Fibroblast of gingiva (primary cell): ENCODE measurements around the gene UGT1A7.

Experiments used
- DNase-seq: peaks from one replicate; pipeline ENCODE4 v3.0.0-alpha.2; 2011; ENCODE audit warnings: low read depth

The UGT1A7 gene

DNA sequence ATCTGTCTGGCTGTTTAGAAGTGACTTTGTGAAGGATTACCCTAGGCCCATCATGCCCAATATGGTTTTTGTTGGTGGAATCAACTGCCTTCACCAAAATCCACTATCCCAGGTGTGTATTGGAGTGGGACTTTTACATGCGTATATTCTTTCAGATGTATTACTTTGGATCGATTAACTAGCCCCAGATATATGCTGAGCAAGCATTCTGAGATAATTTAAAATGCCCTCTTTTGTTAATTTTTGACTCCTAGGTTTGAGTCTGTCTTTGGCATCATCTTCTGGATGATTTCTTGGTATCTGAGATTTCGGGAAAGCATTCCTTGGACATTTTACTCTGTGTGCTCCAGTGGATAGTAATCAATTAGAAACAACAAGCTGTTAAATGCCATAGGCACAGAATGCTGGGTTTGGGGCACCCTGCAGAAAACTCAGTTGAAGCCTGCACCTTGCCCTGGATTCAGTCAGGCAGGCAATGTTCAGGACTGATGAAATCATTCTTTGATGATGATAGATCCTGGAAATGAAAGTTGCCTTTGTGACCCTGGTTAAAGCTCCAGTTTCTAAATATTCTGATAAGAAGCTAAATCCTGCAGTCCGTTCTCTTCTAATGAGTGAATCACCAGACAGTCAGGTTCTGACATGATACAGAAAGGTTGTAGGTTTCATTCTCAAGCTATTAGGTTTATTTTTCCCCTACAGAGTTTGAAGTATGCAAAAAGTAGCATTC lies 79.5 kb downstream of the UGT1A7 start:
- DNase-seq, result no peak

- no peak for DNase-seq
These were observed 82.6 kb downstream of the UGT1A7 start for GRCh38 chr2:233764264-233764663.

GRCh38 chr2:233764761-233765160 lies 83.1 kb downstream of the UGT1A7 start:
- no peak for DNase-seq

DNA sequence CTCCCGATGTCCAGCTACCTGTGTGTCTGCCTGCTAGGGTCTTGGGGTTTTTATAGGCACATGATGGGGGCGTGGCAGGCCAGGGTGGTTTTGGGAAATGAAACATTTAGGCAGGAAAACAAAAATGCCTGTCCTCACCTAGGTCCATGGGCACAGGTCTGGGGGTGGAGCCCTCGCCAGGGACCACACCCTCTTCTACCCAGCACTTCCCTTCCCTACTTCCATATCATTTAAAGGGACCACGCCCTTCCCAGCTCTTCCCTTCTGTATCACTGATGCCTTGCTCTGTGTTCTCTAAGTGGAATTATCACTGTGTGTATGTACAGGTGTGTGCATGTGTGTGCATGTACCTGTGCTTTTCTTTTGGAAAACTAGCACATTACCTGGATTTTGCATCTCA lies 84.7 kb downstream of the UGT1A7 start:
- no peak for DNase-seq

- DNase-seq, result no peak
These were observed 86.4 kb downstream of the UGT1A7 start for GRCh38 chr2:233768076-233768475.

GRCh38 chr2:233769260-233769659 lies 87.6 kb downstream of the UGT1A7 start:
- no peak for DNase-seq

GRCh38 chr2:233772153-233772552 lies 90.5 kb downstream of the UGT1A7 start:
- no peak for DNase-seq

GRCh38 chr2:233772583-233772982 lies 90.9 kb downstream of the UGT1A7 start:
- DNase-seq, result no peak

DNA sequence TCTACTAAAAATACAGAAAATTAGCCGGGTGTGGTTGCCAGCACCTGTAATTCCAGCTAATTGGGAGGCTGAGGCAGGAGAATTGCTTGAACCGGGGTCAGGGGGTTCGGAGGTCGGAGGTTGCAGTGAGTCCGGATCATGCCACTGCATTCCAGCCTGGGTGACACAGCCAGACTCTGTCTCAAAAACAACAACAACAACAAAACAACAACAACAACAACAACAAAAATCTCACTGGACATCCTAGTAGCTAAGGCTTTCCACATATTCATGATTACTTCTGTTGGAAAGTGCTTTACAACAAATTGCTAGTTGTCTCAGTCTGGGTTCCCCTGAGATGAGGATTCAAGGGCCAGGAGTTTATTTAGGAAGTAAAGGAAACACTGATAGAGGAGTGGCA lies 92.2 kb downstream of the UGT1A7 start:
- DNase-seq, result no peak

DNA sequence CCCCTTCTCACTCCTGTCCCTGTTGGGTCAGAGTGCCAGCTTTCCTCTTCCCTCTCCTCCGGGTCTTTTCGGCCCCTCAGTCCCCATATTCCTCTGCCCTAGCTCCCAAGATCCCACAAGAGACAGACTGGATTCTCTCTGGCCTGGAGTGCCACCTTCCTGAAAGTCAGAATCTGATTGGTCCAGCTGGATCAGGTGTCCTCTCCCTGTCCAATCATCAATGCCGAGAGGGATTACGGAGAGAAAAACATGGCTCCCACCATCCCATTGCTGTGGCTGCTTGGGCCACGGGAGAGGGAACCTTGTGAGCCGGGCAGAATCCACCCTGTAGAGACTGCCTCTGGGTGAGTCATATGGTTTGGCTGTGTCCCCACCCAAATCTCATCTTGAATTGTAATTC lies 93.7 kb downstream of the UGT1A7 start:
- DNase-seq, result no peak

- no peak for DNase-seq
These were observed 96.3 kb downstream of the UGT1A7 start, which contains the start of gene MROH2A for GRCh38 chr2:233778030-233778429. Gene MROH2A, plus strand, starts transcription at chr2:233778330. Its CDS starts 1,029 bp downstream, at chr2:233779359.

- DNase-seq, result no peak
These were observed 98.0 kb downstream of the UGT1A7 start for GRCh38 chr2:233779722-233780121.

- DNase-seq, result no peak
These were observed 99.1 kb downstream of the UGT1A7 start for GRCh38 chr2:233780771-233781170.

DNA sequence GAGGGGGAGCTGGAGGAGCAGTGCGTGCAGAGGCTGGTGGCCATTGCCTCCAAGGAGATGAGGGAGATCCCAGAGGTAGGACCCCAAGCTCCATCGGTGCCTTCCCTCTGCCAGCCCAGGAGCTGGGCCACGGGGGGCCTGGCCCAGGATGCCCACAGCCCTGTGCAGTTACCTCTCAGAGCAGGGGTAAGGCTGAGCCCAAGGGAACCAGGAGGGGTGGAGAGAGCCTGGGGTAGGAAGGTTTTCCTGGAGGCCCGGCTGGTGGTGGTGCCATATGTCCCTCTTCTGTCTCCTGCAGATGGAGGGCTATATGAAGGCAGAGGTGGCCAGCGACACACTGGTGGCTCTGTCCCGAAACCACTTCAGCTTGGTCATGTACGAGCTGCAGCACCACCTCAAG lies 107.9 kb downstream of the UGT1A7 start:
- DNase-seq, result no peak

DNA sequence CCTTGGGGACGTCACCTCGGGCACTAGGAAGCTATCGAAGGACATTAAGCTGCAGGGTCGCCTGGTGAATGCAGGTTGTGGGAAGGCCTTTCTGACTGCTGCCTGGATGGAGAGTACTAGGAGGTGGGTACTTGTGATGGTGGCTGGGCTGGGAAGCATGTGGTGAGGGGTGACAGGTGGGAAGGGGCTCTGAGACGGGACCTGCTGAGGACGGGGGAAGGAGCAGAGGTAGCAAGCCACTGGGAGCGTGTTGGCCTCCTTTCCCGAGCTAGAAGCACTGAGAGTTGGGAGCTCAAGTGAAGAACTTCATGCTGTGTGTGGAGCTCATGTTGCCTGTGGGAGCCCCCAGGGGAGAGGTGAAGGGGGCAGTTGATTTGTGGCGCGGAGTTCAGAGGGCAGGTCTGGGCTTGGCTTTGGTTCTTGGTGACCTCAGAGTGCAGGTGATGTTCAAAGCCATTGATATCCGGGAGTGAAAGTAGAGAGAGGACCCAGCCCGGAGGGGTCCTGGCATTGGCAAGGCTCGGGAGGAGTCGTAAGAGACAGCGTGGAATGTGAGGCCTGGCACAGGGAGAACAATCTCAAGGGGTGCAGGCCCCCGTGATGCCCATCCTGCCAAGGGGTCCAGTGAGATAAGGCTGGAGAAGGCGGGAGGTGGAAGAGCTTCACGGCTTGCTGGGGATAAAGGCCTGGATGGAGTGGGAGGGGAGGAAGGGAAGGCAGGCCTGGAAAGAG lies 109.6 kb downstream of the UGT1A7 start:
- DNase-seq, result no peak

DNA sequence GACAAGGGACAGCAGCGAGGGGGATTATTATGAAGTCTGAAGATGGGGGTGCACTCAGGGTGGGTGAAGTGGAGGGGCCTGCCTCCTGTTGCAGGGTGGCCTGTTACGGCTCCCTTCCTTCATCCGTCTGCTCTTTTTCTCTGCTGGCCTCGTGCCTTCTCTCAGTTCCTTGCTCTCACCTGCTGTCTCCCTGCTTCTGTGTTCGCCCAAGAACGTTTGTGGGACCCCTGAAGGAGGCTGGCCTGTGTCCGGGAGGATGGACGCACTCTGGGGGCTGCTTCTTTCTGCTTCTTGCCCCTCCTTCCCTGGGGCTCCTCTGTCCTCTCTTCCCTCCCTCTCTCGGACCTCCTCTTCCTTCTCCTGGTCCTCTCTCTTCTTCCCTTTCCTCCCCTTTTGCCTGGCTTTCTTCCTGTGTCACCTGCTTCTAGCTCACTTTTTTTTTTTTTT lies 110.2 kb downstream of the UGT1A7 start:
- no peak for DNase-seq

DNA sequence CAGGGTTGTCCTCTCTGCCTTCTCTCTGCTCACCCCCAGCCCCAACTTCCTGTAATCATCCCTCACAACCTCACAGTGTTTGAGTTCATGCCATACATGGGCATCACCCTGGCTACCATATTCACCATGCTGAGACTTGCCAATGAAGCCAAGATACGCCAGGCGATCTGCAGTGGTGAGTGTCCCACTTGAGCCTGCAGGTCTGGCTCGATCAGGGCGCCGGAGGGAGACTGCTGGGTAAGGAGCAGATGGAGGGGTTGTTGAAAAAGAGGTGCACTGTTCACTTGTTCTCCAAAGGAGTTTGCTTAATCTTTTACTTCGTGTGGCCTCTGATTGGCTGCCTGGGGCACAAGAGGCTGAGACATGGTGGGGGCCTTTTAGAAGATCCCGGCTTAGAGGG lies 111.0 kb downstream of the UGT1A7 start:
- DNase-seq, result no peak

GRCh38 chr2:233793465-233794127 lies 111.9 kb downstream of the UGT1A7 start:
- no peak for DNase-seq

- no peak for DNase-seq
These were observed 112.5 kb downstream of the UGT1A7 start for GRCh38 chr2:233794128-233794658.

GRCh38 chr2:233795735-233796171 lies 114.1 kb downstream of the UGT1A7 start:
- no peak for DNase-seq

DNA sequence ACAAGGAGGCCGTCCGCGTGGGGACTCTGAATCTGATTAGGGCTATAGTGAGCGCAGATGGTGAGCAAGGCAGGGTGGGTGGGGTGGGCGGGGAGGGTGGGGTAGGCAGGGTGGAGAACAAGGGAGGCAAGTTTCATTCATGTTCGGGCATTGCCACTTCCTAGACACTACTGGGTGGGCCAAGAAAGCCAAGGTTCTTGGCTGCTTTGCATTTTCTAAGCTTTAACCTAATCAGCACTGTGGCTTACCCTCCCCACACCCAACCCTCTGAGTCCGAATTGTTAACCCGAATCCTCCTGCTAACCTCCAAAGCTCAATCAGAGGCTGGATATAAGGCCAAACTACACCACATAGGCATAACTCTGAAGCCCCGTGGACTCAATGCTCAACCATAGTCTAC lies 114.6 kb downstream of the UGT1A7 start:
- no peak for DNase-seq

GRCh38 chr2:233798335-233799086 lies 116.8 kb downstream of the UGT1A7 start:
- no peak for DNase-seq
